Gastrocnemius medialis (tissue), 4 donors: ENCODE results near the gene GIPC1.

ENCODE experiments used
- POLR2A ChIP-seq, 2 donors: fragments of 450-650 bp; IDR thresholded peaks; one replicate each; pipeline ENCODE4 v1.6.1; 2017; ENCODE audit warnings: antibody characterized with exemption in 2 of 2, mild to moderate bottlenecking in 2 of 2, moderate library complexity in 2 of 2
- TF ChIP-seq, protein P1 (sequence below), 5 experiments: fragments of 450-650 bp in 3 of 5; fragments of 200-600 bp in 2 of 5; sonication (generic) in 2 of 5; IDR thresholded peaks in 4 of 5; conservative IDR thresholded peaks in 1 of 5; 1 replicate in 4 of 5; 2 replicates in 1 of 5; pipeline ENCODE4 v1.5.1; 2016 to 2019; ENCODE audit warnings: antibody characterized with exemption in 5 of 5, mild to moderate bottlenecking in 3 of 5, moderate library complexity in 3 of 5

DNA sequence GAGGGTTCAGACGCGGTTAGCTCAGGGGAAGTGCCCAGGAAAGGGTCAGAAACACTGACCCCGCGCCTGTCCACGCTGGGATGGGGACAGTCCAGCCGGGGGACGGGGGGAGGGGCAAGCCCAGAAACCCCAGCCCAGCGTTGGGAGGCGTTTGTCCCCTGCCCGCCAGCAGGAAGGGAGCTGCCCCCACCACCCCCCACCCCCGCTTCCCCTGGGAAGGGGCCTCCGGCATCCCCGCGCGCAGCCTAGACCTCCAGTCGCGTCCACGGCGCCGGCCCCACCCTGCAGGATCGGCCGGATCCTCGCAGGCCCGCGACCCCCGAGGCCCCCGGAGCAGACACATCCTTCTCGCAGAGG is 277 bp downstream of the GIPC1 start:
- TF ChIP-seq POLR2A (IDR thresholded peaks at IDR 0.05), result no peak
- TF ChIP-seq, protein P1, sequence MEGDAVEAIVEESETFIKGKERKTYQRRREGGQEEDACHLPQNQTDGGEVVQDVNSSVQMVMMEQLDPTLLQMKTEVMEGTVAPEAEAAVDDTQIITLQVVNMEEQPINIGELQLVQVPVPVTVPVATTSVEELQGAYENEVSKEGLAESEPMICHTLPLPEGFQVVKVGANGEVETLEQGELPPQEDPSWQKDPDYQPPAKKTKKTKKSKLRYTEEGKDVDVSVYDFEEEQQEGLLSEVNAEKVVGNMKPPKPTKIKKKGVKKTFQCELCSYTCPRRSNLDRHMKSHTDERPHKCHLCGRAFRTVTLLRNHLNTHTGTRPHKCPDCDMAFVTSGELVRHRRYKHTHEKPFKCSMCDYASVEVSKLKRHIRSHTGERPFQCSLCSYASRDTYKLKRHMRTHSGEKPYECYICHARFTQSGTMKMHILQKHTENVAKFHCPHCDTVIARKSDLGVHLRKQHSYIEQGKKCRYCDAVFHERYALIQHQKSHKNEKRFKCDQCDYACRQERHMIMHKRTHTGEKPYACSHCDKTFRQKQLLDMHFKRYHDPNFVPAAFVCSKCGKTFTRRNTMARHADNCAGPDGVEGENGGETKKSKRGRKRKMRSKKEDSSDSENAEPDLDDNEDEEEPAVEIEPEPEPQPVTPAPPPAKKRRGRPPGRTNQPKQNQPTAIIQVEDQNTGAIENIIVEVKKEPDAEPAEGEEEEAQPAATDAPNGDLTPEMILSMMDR (IDR thresholded peaks at IDR 0.05 in 4 of 5, conservative IDR thresholded peaks at IDR 0.05 in 1 of 5), result no peak
